Cardiac fibroblast (primary cell): ENCODE data around the gene PCDHGC4.

Experiments used
- DNase-seq, 2 donors: peaks; one replicate each; pipeline versions ENCODE4 v3.0.0 to v3.0.0-alpha.2; 2010; ENCODE audit warnings: low read depth in 2 of 2
- H3K4me3 ChIP-seq, 2 donors: replicated peaks in 1 of 2; 1 replicate in 1 of 2; 2 replicates in 1 of 2; pipeline ENCODE4 v1.5.1; 2011; ENCODE audit warnings: low read depth in 2 of 2, low read length in 2 of 2, mild to moderate bottlenecking in 2 of 2, moderate library complexity in 1 of 2
- TF ChIP-seq, protein P1 (sequence below): IDR thresholded peaks from one replicate; pipeline ENCODE4 v1.5.1; 2011; ENCODE audit warnings: low read depth, mild to moderate bottlenecking, low read length, inconsistent platforms

PCDHGC4 gene

DNA sequence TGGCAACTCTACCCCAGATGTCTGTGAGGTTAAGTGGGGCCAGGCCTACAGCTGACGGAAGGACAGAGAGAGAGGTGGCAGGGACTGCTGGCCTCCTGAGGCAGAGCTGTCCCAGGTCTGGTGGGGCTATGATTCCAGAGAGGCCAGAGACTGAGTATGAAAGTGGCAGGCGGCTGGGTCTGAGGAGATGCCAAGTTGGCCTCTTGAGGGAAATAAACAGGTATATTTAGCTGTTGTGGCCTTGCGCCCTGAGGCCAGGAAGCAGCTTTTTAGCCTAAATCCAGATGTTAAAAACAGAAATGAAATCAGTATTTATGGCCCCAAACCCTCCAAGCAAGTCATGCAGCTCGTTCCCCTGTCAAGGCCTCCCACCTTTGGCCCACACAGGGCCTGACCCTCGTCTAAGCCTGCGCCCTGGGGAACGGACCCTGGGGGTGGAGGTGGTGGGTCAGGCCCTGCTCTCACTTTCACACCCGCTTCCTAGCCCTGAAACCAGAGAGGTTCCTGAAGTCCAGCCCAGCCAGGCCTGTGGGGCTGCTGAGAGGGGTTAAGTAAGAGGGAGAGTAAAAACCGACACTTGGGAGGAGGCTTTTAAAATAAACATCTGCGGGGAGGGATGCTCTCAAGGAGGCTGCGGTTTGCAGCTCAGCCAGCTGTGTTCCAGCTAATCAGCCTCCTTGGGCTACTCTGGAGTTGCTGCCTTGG lies 22.7 kb downstream of the PCDHGC4 start:
- TF ChIP-seq, protein P1, sequence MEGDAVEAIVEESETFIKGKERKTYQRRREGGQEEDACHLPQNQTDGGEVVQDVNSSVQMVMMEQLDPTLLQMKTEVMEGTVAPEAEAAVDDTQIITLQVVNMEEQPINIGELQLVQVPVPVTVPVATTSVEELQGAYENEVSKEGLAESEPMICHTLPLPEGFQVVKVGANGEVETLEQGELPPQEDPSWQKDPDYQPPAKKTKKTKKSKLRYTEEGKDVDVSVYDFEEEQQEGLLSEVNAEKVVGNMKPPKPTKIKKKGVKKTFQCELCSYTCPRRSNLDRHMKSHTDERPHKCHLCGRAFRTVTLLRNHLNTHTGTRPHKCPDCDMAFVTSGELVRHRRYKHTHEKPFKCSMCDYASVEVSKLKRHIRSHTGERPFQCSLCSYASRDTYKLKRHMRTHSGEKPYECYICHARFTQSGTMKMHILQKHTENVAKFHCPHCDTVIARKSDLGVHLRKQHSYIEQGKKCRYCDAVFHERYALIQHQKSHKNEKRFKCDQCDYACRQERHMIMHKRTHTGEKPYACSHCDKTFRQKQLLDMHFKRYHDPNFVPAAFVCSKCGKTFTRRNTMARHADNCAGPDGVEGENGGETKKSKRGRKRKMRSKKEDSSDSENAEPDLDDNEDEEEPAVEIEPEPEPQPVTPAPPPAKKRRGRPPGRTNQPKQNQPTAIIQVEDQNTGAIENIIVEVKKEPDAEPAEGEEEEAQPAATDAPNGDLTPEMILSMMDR, result no peak
- peak; percentile 78 to 85 for DNase-seq
- H3K4me3 ChIP-seq, result peak overlapping the region in 1 of 2 donors; percentile 38

DNA sequence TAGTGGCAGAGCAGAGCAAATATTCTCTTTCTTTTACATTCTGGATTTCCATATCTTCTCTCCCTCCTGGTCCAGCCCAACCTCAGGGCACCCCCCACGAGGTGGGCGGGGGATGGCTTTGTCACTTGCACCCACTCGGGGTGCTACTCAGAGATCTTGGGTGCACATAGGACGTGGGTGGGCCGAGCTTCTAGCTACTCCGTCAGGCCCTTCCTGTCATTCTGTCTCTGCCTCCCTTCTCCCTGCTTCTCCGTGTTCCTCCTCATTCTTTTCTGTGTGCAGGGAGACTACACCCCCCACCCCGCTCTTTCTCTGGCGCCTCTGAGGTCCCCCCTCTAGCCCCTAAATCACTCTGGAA lies 23.6 kb downstream of the PCDHGC4 start:
- DNase-seq, result peak; percentile 40 to 46
- TF ChIP-seq, protein P1, result no peak
- H3K4me3 ChIP-seq, result peak overlapping the region; percentile 23 to 38

DNA sequence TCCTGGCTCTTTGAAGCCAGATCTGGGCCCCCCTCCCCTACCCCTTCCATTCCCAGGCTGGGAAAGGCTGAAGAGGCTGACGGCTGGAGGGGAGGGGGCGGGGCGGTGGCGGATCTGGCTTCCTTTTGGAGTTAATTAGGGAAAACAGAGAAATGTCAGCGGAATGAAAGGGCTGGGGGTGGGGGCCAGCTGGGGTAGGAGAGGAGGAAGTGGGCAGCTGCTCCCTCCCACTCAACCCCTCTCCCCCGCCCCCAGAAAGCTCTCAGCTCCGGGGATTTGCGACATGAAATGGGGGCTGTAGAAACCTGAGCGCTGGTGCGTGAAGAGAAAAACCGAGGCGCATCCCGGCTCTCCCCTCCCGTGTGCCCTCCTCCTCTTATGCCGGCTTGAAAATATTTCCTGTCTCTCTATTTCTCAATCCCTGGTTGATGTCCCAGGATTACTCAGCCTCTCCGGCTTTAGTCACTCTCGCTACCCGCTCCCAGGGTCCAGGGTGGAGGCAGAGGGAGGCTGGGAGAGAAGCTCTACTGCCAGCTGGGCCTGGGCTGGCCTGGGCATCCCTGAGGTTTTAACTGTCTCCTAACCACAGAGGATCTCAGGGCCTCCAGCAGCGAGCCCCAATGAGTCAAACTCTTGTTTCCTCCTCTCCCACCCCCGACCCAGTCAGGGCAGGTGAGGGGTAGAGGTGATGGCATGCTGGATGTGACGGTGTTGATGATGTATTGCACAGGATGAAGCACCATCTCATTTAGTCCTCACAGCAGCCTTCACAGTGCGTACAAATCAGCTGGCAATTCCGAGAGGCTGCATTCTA lies 24.2 kb downstream of the PCDHGC4 start:
- TF ChIP-seq, protein P1, result no peak
- peak; percentile 94 to 97 for DNase-seq

DNA sequence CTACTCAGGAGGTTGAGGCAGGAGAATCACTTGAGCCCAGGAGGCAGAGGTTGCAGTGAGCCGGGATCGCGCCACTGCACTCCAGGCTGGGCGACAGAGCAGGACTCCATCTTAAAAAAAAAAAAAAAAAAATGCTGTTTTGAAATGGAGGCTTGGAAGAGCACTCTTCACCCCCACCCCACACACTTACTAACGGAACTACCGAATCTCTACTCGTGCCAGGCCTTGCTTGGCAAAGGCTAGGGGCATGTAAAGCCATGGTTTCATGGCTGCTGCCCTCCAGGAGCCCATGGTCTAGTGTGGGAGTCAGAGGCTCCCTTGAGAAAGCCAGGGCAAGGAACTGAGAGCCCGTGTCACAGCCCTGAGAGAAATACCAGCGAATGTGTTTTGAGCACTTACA lies 25.3 kb downstream of the PCDHGC4 start:
- TF ChIP-seq, protein P1, result no peak
- no peak for DNase-seq
- no peak overlapping the region for H3K4me3 ChIP-seq

More for the DNA sequence above, 24.2 kb downstream of the PCDHGC4 start:
- peak overlapping the region; percentile 23 to 38 for H3K4me3 ChIP-seq

DNA sequence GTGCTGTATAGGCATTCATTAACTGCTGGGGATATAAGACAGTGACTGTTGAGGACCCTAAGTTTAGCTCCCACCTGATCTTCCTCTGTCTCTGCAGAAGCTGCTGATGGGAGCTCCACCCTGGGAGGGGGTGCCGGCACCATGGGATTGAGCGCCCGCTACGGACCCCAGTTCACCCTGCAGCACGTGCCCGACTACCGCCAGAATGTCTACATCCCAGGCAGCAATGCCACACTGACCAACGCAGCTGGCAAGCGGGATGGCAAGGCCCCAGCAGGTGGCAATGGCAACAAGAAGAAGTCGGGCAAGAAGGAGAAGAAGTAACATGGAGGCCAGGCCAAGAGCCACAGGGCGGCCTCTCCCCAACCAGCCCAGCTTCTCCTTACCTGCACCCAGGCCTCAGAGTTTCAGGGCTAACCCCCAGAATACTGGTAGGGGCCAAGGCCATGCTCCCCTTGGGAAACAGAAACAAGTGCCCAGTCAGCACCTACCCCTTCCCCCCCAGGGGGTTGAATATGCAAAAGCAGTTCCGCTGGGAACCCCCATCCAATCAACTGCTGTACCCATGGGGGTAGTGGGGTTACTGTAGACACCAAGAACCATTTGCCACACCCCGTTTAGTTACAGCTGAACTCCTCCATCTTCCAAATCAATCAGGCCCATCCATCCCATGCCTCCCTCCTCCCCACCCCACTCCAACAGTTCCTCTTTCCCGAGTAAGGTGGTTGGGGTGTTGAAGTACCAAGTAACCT lies 26.2 kb downstream of the PCDHGC4 start:
- no peak for DNase-seq
- H3K4me3 ChIP-seq, result no peak overlapping the region
- TF ChIP-seq, protein P1, result no peak

DNA sequence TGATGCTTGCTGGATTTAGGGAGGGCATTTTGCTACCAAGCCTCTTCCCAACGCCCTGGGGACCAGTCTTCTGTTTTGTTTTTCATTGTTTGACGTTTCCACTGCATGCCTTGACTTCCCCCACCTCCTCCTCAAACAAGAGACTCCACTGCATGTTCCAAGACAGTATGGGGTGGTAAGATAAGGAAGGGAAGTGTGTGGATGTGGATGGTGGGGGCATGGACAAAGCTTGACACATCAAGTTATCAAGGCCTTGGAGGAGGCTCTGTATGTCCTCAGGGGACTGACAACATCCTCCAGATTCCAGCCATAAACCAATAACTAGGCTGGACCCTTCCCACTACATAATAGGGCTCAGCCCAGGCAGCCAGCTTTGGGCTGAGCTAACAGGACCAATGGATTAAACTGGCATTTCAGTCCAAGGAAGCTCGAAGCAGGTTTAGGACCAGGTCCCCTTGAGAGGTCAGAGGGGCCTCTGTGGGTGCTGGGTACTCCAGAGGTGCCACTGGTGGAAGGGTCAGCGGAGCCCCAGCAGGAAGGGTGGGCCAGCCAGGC lies 27.0 kb downstream of the PCDHGC4 start:
- TF ChIP-seq, protein P1, result no peak
- H3K4me3 ChIP-seq, result no peak overlapping the region
- DNase-seq, result no peak
